Astrocyte (in vitro differentiated cells and primary cell): Measurements from ENCODE around the gene ZDHHC21. TPM values are rescaled to one million over a fixed set of nuclear protein-coding genes. Genes with fewer than 3 reads are reported as not detected.

Experiments
- DNase-seq: peaks from one replicate; pipeline ENCODE4 v3.0.0-alpha.2; 2010; ENCODE audit warnings: low read depth
- FAIRE-seq: peaks from 2 replicates; lab custom pipeline; 2011; peaks lifted over from hg19 to GRCh38; lab: Jason Lieb, UNC
- H2AFZ ChIP-seq: 2 replicates; pipeline ENCODE4 v1.6.0; 2012; ENCODE audit warnings: low read depth, low read length, inconsistent platforms
- H3K27ac ChIP-seq: 2 replicates; pipeline ENCODE4 v1.5.1; 2011; ENCODE audit warnings: low read depth, low read length, inconsistent platforms
- H3K27me3 ChIP-seq: 2 replicates; pipeline ENCODE4 v1.6.0; 2011; ENCODE audit warnings: low read length, inconsistent platforms; ENCODE audit not compliant: insufficient read depth
- H3K36me3 ChIP-seq: 2 replicates; pipeline ENCODE4 v1.5.1; 2011; ENCODE audit warnings: low read length, inconsistent platforms; ENCODE audit not compliant: insufficient read depth
- H3K4me1 ChIP-seq: 2 replicates; pipeline ENCODE4 v1.5.1; 2011; ENCODE audit warnings: low read length, inconsistent platforms; ENCODE audit not compliant: insufficient read depth
- H3K4me2 ChIP-seq: 2 replicates; pipeline ENCODE4 v1.6.0; 2012; ENCODE audit warnings: low read length, inconsistent platforms
- H3K4me3 ChIP-seq: 2 replicates; pipeline ENCODE4 v1.5.1; 2011; ENCODE audit warnings: low read depth, mild to moderate bottlenecking, low read length, inconsistent platforms; ENCODE audit not compliant: insufficient read depth
- H3K79me2 ChIP-seq: 2 replicates; pipeline ENCODE4 v1.6.0; 2012; ENCODE audit warnings: mild to moderate bottlenecking, low read length, inconsistent platforms; ENCODE audit not compliant: insufficient read depth
- H3K9ac ChIP-seq: 2 replicates; pipeline ENCODE4 v1.6.0; 2012; ENCODE audit warnings: mild to moderate bottlenecking, low read length, inconsistent platforms
- H3K9me3 ChIP-seq: 2 replicates; pipeline ENCODE4 v1.5.1; 2012; ENCODE audit warnings: low read depth, mild to moderate bottlenecking, low read length, inconsistent platforms; ENCODE audit not compliant: insufficient read depth
- H4K20me1 ChIP-seq: 2 replicates; pipeline ENCODE4 v1.6.0; 2012; ENCODE audit warnings: low read length, inconsistent platforms; ENCODE audit not compliant: insufficient read depth
- H3K27ac Mint-ChIP-seq: one replicate; pipeline ENCODE4 v1.8.0; 2021; ENCODE audit warnings: mild to moderate bottlenecking, mixed read lengths; ENCODE audit not compliant: unreplicated experiment
- H3K27me3 Mint-ChIP-seq: one replicate; pipeline ENCODE4 v1.8.0; 2021; ENCODE audit warnings: low read depth, mixed read lengths; ENCODE audit not compliant: unreplicated experiment
- H3K36me3 Mint-ChIP-seq: one replicate; pipeline ENCODE4 v1.8.0; 2021; ENCODE audit warnings: low read depth, mixed read lengths; ENCODE audit not compliant: unreplicated experiment
- H3K4me1 Mint-ChIP-seq: one replicate; pipeline ENCODE4 v1.8.0; 2021; ENCODE audit warnings: low read depth, mixed read lengths; ENCODE audit not compliant: unreplicated experiment
- H3K4me3 Mint-ChIP-seq: one replicate; pipeline ENCODE4 v1.8.0; 2021; ENCODE audit warnings: mild to moderate bottlenecking, moderate library complexity, mixed read lengths; ENCODE audit not compliant: unreplicated experiment
- H3K9me3 Mint-ChIP-seq: one replicate; pipeline ENCODE4 v1.8.0; 2021; ENCODE audit warnings: mild to moderate bottlenecking, mixed read lengths; ENCODE audit not compliant: unreplicated experiment
- CTCF ChIP-seq: IDR thresholded peaks from 2 replicates; pipeline ENCODE4 v1.5.1; 2011; ENCODE audit warnings: low read depth, mild to moderate bottlenecking, inconsistent platforms, low read length, moderate library complexity; ENCODE audit not compliant: insufficient read depth
- EZH2 ChIP-seq: IDR thresholded peaks from 2 replicates; pipeline ENCODE4 v1.6.1; 2012; ENCODE audit warnings: mild to moderate bottlenecking, low read length, inconsistent platforms; ENCODE audit not compliant: insufficient read depth
- total RNA-seq: library from RNA; stranded (reverse); gene quantifications from 2 replicates; pipeline ENCODE4 v1.2.1, GENCODE V29; 2021

The ZDHHC21 gene
- total RNA-seq, 1 donor from 2014 or later, result 9.8 TPM

GRCh38 chr9:14713187-14713767 lies 20.0 kb upstream of the ZDHHC21 start:
- Histone ChIP-seq H3K9ac (no peak overlapping the region), H3K79me2 (no peaks in the 10 kb centered on the region), H3K4me3 (no peak overlapping the region), H3K27me3 (no peaks in the 10 kb centered on the region), H3K27ac (no peak overlapping the region), H3K4me1 (no peaks in the 10 kb centered on the region), H3K36me3 (no peaks in the 10 kb centered on the region), H3K4me2 (no peak overlapping the region), H2AFZ (no peak overlapping the region), H4K20me1 (no peaks in the 10 kb centered on the region), H3K9me3 (no peaks in the 10 kb centered on the region)
- FAIRE-seq (no peak), DNase-seq (no peak)
- H3K36me3 Mint-ChIP-seq, result no peaks in the 10 kb centered on the region
- H3K27ac Mint-ChIP-seq, result no peak overlapping the region
- H3K27me3 Mint-ChIP-seq, result no peaks in the 10 kb centered on the region
- H3K4me3 Mint-ChIP-seq, result no peak overlapping the region
- peaks cover 20% of the 10 kb centered on the region for H3K4me1 Mint-ChIP-seq
- TF ChIP-seq CTCF (no peak), EZH2 (no peak)
- peaks cover 6% of the 10 kb centered on the region for H3K9me3 Mint-ChIP-seq

- no peaks in the 10 kb centered on the region for H4K20me1 ChIP-seq
- H2AFZ ChIP-seq, result no peak overlapping the region
- Mint-ChIP-seq H3K4me3 (no peak overlapping the region), H3K27me3 (no peaks in the 10 kb centered on the region), H3K4me1 (peaks cover 20% of the 10 kb centered on the region), H3K9me3 (peaks cover 8% of the 10 kb centered on the region), H3K36me3 (no peaks in the 10 kb centered on the region), H3K27ac (peak overlapping the region; percentile 94)
- H3K27me3 ChIP-seq, result no peaks in the 10 kb centered on the region
- H3K36me3 ChIP-seq, result no peaks in the 10 kb centered on the region
- H3K4me2 ChIP-seq, result no peak overlapping the region
- TF ChIP-seq CTCF (no peak), EZH2 (no peak)
- H3K9ac ChIP-seq, result no peak overlapping the region
- DNase-seq (peak; percentile 42), FAIRE-seq (no peak)
- no peaks in the 10 kb centered on the region for H3K9me3 ChIP-seq
- H3K4me1 ChIP-seq, result no peaks in the 10 kb centered on the region
- no peak overlapping the region for H3K27ac ChIP-seq
- H3K79me2 ChIP-seq, result no peaks in the 10 kb centered on the region
- no peak overlapping the region for H3K4me3 ChIP-seq
These were observed 17.6 kb upstream of the ZDHHC21 start for GRCh38 chr9:14710804-14711203.

- Mint-ChIP-seq H3K4me3 (no peak overlapping the region), H3K4me1 (peaks cover 13% of the 10 kb centered on the region), H3K27me3 (no peaks in the 10 kb centered on the region), H3K27ac (no peak overlapping the region), H3K36me3 (no peaks in the 10 kb centered on the region), H3K9me3 (peaks cover 10% of the 10 kb centered on the region)
- Histone ChIP-seq H3K4me1 (no peaks in the 10 kb centered on the region), H3K4me2 (no peak overlapping the region), H3K4me3 (no peak overlapping the region), H3K27me3 (no peaks in the 10 kb centered on the region), H3K27ac (no peak overlapping the region), H3K36me3 (no peaks in the 10 kb centered on the region), H4K20me1 (no peaks in the 10 kb centered on the region), H3K79me2 (no peaks in the 10 kb centered on the region), H2AFZ (no peak overlapping the region), H3K9me3 (no peaks in the 10 kb centered on the region), H3K9ac (no peak overlapping the region)
- FAIRE-seq (no peak), DNase-seq (no peak)
- no peak for TF ChIP-seq EZH2
- TF ChIP-seq CTCF, result no peak
These were observed 13.4 kb upstream of the ZDHHC21 start for GRCh38 chr9:14706530-14707140.
